Measurements from ENCODE around the gene GPR17.

DNA sequence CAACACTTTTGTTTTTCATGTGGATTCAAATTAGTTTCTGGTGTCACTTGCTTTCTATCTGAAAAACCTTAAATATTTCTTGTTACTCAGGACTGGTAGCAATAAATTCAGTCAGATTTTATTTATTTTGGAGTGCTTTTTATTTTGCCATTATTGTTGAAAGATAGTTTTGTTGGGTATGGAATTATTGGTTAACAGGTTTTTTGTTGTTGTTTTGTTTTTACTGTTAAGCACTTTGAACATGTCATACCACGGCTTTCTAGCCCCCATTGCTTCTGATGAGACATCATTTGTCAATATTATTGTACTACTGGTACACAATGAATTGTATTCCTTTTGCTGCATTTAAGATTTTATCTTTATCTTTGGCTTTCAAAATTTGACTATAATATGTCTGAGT lies 42.5 kb downstream of the GPR17 start:
- TF ChIP-seq, protein P1, sequence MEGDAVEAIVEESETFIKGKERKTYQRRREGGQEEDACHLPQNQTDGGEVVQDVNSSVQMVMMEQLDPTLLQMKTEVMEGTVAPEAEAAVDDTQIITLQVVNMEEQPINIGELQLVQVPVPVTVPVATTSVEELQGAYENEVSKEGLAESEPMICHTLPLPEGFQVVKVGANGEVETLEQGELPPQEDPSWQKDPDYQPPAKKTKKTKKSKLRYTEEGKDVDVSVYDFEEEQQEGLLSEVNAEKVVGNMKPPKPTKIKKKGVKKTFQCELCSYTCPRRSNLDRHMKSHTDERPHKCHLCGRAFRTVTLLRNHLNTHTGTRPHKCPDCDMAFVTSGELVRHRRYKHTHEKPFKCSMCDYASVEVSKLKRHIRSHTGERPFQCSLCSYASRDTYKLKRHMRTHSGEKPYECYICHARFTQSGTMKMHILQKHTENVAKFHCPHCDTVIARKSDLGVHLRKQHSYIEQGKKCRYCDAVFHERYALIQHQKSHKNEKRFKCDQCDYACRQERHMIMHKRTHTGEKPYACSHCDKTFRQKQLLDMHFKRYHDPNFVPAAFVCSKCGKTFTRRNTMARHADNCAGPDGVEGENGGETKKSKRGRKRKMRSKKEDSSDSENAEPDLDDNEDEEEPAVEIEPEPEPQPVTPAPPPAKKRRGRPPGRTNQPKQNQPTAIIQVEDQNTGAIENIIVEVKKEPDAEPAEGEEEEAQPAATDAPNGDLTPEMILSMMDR (IDR thresholded peaks at IDR 0.05 in 4 of 5, conservative IDR thresholded peaks at IDR 0.05 in 1 of 5): no peak
- no peak for TF ChIP-seq POLR2A (IDR thresholded peaks at IDR 0.05)
